LNCAP (cell line): ENCODE measurements around the gene SYT3.

Source experiments
- TF ChIP-seq, protein P1 (sequence below): fragments of 450-650 bp; IDR thresholded peaks from 2 replicates; pipeline ENCODE4 v1.5.1; 2017; ENCODE audit warnings: mild to moderate bottlenecking

Gene SYT3

GRCh38 chr19:50628551-50628950 lies 11.1 kb downstream of the SYT3 start:
- TF ChIP-seq, protein P1, sequence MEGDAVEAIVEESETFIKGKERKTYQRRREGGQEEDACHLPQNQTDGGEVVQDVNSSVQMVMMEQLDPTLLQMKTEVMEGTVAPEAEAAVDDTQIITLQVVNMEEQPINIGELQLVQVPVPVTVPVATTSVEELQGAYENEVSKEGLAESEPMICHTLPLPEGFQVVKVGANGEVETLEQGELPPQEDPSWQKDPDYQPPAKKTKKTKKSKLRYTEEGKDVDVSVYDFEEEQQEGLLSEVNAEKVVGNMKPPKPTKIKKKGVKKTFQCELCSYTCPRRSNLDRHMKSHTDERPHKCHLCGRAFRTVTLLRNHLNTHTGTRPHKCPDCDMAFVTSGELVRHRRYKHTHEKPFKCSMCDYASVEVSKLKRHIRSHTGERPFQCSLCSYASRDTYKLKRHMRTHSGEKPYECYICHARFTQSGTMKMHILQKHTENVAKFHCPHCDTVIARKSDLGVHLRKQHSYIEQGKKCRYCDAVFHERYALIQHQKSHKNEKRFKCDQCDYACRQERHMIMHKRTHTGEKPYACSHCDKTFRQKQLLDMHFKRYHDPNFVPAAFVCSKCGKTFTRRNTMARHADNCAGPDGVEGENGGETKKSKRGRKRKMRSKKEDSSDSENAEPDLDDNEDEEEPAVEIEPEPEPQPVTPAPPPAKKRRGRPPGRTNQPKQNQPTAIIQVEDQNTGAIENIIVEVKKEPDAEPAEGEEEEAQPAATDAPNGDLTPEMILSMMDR, result no peak

DNA sequence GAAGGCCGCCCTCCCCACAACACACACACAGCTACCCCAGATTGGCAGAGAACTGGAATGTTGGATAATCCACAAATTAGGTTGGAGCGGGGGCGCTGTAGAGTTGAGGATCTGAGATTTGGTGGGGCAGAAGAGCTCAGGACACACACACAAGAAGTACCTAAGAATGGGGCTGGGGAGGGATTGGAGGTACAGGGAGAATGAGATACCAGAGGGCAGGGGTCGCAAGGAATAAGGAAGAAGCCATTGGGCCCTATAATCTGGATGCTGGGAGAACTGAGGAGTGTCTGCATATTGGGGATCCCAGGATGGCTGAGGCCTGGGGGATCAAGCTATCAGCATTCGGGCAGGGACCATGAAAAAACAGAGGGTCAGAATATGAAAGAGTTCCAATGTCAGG lies 11.5 kb downstream of the SYT3 start:
- TF ChIP-seq, protein P1, result no peak

- TF ChIP-seq, protein P1, result no peak
Measured at GRCh38 chr19:50626795-50627194, 12.9 kb downstream of the SYT3 start.

DNA sequence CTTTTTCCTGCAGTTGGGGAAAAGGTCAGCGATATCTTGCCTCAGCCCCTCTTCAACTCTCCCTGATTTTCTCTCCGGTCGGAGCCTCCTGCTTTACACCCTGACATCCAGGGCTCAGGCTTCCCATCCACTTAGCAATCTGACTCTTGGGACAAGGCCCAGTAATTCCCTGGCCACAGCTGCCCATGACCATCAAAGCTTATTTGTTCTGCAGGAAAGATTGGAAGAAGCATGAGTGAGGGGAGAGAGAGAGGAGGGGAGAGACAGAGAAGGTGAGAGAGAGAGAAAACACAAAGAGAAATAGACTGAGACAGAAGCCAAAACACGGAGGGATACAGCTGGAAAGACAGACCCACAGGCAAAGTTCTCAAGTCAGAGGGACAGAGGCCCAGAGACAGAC lies 13.7 kb downstream of the SYT3 start:
- TF ChIP-seq, protein P1, result no peak

DNA sequence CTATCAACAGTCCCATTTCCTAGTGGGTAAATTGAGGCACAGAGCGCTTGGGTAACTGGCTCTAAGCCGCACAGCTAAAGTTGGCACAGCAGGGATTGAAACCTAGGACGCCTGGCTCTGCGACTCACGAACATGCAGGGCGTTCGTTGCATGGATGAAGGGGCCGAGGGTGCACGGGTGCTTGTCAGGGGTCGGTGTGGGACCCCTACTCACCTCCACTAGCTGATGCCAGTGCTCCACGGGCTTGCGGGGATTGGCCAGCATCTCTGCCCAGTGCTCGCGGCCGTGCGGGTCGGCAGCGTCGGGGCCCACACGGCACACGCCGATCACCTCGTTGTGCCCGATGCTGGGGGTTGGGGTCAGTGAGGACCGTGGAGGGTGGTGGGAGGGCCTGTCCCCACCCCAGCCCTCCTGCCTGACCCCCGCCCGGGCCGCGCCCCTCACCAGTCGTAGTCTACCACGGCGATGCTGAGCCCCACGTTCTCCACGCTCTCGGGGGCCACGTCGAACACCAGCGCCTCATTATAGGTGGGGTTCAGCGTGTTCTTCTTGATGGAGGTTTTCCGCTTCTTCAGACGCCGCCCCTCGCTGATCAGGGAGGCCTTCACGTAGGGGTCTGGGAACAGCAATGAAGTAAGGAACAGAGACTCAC lies 14.6 kb downstream of the SYT3 start:
- TF ChIP-seq, protein P1, result no peak

DNA sequence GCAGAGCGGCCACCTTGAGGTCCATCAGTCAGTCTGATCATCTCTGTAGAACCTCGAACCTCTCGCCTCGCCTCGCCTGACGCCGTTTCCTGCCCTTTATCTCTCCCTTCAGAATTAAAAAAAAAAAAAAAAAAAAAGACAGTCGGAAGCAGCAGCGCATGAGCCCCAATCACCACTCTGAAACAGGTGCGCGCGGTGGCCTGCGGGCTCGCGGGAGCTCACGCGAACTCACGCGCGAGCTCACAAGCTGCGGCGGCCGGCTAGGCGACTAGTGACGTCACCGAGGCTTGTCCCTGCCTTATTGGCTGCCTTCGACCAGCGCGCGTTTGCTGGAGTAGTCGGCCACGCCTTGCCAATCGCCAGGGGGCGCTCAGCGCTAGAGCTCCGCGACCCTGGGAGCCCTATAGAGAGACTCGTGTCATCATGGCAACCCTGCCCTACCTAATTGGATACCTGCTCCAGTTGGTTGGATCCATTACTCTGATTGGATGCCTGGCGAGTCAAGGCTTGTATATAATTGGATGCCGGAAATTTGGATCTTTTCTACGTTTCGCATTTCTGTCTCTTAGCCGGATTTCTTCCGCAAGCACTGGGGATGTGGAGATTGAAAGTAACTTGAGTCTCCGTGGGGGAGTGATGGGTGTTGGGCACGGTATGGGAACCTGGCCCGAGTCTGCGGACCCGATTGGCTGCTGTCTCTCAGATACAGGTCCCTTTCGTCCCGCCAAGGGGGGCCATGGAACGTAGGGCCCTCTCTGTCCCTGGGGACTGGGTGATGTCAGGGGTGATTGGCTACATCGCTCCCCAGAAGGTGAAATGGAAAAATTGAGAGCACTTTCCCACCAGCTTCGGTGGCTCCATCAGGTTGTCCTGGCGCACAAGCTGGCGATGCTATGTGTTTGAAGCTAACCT lies 31.6 kb downstream of the SYT3 start:
- TF ChIP-seq, protein P1, result peak; percentile 43; the same call in 1 of the 2 replicates

- TF ChIP-seq, protein P1, result no peak
Measured at GRCh38 chr19:50607388-50607787, 32.3 kb downstream of the SYT3 start.
